ENCODE measurements around the gene PANX3. TPM values are rescaled to one million over a fixed set of nuclear protein-coding genes. Genes with fewer than 3 reads are reported as not detected.

PANX3 gene
- polyA plus RNA-seq (2012; ENCODE audit: insufficient read length, low read depth): not detected

GRCh38 chr11:124611064-124611463, at the start of gene PANX3:
Gene PANX3 (plus strand): TSS chr11:124611428. CDS start chr11:124611557, 129 bp downstream.
- no peak for TF ChIP-seq REST (IDR thresholded peaks at IDR 0.05; ENCODE audit: insufficient read depth in 1 of 2, low read depth in 2 of 2, low read length in 2 of 2)
- no peak for TF ChIP-seq POLR2AphosphoS5 (IDR thresholded peaks at IDR 0.05; ENCODE audit: low read depth, low read length)
- TF ChIP-seq FOXP2 (optimal IDR thresholded peaks at IDR 0.05; ENCODE audit: borderline replicate concordance, extremely low read depth, extremely low read length, insufficient read depth): no peak
- TF ChIP-seq TAF1 (IDR thresholded peaks at IDR 0.05; ENCODE audit: borderline replicate concordance, insufficient read depth, low read length): no peak
- no peak for TF ChIP-seq SIN3A (IDR thresholded peaks at IDR 0.05; ENCODE audit: borderline replicate concordance, insufficient read depth, low read length)

GRCh38 chr11:124569697-124570096, 41.5 kb upstream of the PANX3 start, which contains the start of gene OR8A1:
Gene OR8A1 (plus strand): TSS chr11:124569997. CDS start chr11:124570120, 123 bp downstream.
- TF ChIP-seq POLR2AphosphoS5 (IDR thresholded peaks at IDR 0.05; ENCODE audit: low read depth, low read length) (no peak), SIN3A (IDR thresholded peaks at IDR 0.05; ENCODE audit: borderline replicate concordance, insufficient read depth, low read length) (no peak), FOXP2 (optimal IDR thresholded peaks at IDR 0.05; ENCODE audit: borderline replicate concordance, extremely low read depth, extremely low read length, insufficient read depth) (no peak), REST (IDR thresholded peaks at IDR 0.05; ENCODE audit: insufficient read depth in 1 of 2, low read depth in 2 of 2, low read length in 2 of 2) (no peak), TAF1 (IDR thresholded peaks at IDR 0.05; ENCODE audit: borderline replicate concordance, insufficient read depth, low read length) (no peak)

GRCh38 chr11:124570160-124570559, 41.1 kb upstream of the PANX3 start:
- TF ChIP-seq REST (IDR thresholded peaks at IDR 0.05; ENCODE audit: insufficient read depth in 1 of 2, low read depth in 2 of 2, low read length in 2 of 2): no peak
- TF ChIP-seq TAF1 (IDR thresholded peaks at IDR 0.05; ENCODE audit: borderline replicate concordance, insufficient read depth, low read length): no peak
- TF ChIP-seq SIN3A (IDR thresholded peaks at IDR 0.05; ENCODE audit: borderline replicate concordance, insufficient read depth, low read length): no peak
- TF ChIP-seq POLR2AphosphoS5 (IDR thresholded peaks at IDR 0.05; ENCODE audit: low read depth, low read length): no peak
- no peak for TF ChIP-seq FOXP2 (optimal IDR thresholded peaks at IDR 0.05; ENCODE audit: borderline replicate concordance, extremely low read depth, extremely low read length, insufficient read depth)

- TF ChIP-seq POLR2AphosphoS5 (IDR thresholded peaks at IDR 0.05; ENCODE audit: low read depth, low read length) (no peak), TAF1 (IDR thresholded peaks at IDR 0.05; ENCODE audit: borderline replicate concordance, insufficient read depth, low read length) (no peak), SIN3A (IDR thresholded peaks at IDR 0.05; ENCODE audit: borderline replicate concordance, insufficient read depth, low read length) (no peak), FOXP2 (optimal IDR thresholded peaks at IDR 0.05; ENCODE audit: borderline replicate concordance, extremely low read depth, extremely low read length, insufficient read depth) (no peak), REST (IDR thresholded peaks at IDR 0.05; ENCODE audit: insufficient read depth in 1 of 2, low read depth in 2 of 2, low read length in 2 of 2) (no peak)
These were observed 33.4 kb upstream of the PANX3 start for GRCh38 chr11:124577716-124578427.
